NCI-H2107 treated with DMSO at 0.1 percent for 48 hours (cell line): ENCODE data around the gene S100PBP.
"Not testable (repeated sequence)": the region's sequence is repeated elsewhere in the genome, so short reads cannot be mapped to it uniquely, and the experiment has no call there.

Experiments used
- DNase-seq: peaks from one replicate; lab custom pipeline; 2025; ENCODE audit not compliant: unreplicated experiment; lab: John Stamatoyannopoulos, UW

The S100PBP gene

DNA sequence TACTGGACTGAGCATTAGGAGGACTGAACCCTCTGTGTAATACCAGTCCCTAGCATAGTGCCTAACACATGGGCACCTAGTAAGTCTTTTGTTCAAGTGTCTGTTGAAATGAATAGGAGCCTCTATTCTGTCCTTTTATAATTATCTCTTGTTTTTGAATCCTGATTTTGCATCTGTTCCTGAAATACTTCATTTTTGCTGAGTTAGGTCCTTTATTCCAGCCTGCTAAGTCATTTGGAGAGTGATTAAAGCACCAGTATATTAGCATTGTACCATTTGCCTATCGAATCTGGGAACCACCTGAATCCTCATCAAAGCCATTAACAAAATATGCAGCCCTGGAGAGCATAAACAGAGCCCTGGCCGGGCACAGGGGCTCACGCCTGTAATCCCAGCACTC is 32.6 kb upstream of the S100PBP start:
- DNase-seq, result no peak

- DNase-seq, result no peak
Measured at GRCh38 chr1:32786856-32787255, 30.6 kb upstream of the S100PBP start.

- not testable (repeated sequence) for DNase-seq
Measured at GRCh38 chr1:32789356-32789755, 28.1 kb upstream of the S100PBP start.

- no peak for DNase-seq
Measured at GRCh38 chr1:32791881-32792280, 25.6 kb upstream of the S100PBP start.

DNA sequence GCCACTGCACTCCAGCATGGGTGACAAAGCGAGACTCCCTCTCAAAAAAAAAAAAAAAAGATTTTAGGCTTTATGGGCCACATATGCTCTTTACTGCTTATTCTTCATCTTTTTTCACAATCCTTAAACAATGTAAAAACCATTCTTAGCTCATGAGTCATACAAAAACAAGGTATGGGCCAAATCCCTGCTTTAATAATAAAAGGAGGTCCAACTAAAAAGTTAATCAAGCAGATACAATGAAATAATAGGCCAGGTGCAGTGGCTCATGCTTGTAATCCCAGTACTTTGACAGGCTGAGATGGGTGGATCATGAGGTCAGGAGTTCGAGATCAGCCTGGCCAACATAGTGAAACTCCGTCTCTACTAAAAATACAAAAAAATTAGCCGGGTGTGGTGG is 21.7 kb upstream of the S100PBP start:
- DNase-seq, result not testable (repeated sequence)

DNA sequence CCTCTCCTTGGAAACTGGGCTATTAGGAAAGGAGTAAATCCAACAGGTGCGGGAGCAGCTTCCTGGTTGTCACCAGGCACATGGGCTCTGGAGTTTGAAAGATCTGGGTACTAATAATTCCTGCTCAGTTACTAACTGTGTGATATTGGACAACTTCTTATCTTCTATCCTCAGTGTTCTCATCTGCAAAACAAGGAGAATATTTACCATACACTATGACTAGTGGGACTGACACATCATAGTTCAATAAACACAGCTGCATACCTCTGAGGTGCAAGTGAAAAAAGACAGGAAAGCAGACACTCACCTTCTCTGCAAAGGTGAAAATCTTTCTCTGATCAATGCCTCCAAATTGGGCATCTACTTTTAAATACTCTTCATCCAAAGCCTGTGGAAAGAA is 20.0 kb upstream of the S100PBP start:
- DNase-seq, result no peak

- no peak for DNase-seq
Measured at GRCh38 chr1:32798191-32798590, 19.3 kb upstream of the S100PBP start.

DNA sequence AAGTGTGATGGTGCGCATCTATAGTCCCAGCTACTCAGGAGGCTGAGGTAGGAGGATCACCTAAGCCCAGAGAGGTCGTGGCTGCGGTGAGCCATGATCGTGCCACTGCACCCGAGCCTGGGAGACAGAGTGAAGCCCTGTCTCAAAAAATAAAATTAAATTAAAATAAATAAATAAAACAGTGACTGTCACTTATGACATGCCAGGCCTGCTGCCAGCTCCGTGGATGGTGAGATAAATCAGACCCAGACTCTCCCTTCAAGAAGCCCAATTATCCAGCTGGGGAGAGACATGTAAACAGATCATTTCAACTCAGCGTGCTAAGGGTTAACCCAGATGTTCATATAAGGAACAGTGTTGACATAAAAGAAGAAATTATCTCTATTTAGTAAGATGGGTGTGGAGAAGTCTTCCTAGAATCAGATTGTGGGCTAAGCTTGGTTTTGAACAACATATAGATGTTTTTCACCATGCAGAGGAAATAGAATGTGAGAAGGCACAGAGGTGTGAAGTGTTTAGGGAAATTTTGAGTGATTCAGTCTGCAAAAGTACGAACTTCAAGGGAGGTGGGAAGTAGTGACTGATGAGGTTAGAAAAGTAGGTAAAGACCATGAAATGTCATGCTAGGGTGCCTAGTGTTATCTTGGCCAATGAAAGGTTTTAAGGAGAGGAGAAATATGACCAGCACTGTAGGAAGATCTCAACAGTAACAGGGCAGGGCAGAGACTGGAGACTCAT is 18.6 kb upstream of the S100PBP start:
- no peak for DNase-seq

DNA sequence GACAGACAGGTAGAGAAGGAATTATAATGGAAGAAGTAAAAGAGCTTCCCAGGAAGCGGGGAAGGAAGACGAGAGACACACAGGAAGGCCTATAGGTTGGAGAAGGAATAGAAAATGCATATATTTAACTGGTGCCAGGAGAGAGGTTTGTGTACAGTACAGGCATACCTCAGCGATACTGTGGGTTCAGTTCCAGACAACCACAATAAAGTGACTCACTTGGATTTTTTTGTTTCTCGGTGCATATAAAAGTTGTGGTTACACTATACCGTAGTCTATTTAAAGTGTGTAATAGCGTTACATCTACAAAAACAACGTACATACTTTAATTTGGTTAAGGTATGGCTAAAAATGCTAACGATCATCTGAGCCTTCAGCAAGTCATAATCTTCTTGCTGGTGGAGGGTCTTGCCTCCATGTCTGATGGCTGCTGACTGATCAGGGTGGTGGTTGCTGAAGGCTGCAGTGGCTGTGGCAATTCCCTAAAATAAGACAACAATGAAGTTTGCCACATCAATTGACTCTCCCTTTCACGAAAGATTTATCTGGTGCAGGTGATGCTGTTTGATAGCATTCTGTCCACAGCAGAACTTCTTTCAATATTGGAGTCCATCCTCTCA is 16.2 kb upstream of the S100PBP start:
- DNase-seq, result no peak

GRCh38 chr1:32804460-32804859 is 13.0 kb upstream of the S100PBP start:
- not testable (repeated sequence) for DNase-seq

- no peak for DNase-seq
Measured at GRCh38 chr1:32806290-32806689, 11.2 kb upstream of the S100PBP start.

GRCh38 chr1:32806910-32807523 is 10.4 kb upstream of the S100PBP start:
- DNase-seq, result no peak

- DNase-seq, result no peak
Measured at GRCh38 chr1:32808580-32808979, 8.9 kb upstream of the S100PBP start.

DNA sequence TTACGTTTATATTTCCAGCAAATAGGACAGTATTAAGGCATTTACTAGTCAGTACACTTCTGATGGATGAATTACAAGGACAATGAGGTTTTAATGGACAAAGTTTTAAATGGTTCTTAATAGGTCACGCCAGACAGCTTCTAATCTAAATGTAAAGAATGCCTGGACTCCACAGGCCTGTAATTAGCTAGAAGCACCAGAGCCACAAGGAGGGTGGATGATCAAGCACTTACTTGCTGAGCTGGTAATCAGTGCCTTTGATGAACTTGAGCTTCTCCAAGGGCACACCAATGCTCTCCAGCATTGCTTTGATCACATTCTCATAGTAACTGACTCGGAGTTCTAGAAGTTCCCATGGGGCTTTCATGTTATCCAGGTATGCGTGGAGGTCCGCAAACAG is 7.1 kb upstream of the S100PBP start:
- DNase-seq, result no peak

DNA sequence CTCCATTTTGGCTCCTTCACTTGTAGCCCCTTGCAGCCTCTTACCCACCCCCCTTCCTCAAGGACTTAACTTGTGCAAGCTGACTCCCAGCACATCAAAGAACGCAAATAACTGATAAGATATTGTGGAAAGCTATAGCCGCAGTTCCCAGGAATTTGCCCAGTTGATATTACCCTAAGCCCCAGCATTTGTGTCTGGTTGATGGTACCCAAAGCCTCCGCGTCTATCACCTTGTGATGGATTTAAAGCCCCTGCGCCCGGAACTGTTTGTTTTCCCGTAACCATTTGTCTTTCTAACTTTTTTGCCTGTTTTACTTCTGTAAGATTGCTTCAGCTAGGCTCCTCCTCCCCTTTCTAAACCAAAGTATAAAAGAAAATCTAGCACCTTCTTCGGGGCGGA is 6.2 kb upstream of the S100PBP start:
- no peak for DNase-seq

DNA sequence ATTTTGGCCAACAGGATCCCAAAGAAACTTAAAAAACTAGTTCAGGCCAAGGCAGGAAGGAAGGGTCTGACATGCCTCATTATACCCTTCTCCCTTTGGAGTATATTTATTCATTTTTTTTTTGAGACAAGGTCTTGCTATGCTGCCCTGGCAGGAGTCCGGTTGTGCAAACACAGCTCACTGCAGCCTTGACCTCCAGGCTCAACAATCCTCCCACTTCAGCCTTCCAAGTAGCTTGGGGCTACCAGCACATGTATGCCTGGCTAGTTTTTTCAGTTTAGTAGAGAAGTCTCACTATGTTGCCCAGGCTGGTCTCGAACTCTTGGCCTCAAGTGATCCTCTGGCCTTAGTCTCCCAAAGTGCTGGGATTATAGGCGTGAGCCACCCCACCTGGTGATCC is 5.5 kb upstream of the S100PBP start:
- DNase-seq, result no peak

GRCh38 chr1:32813941-32814739 is 3.3 kb upstream of the S100PBP start:
- DNase-seq, result no peak

DNA sequence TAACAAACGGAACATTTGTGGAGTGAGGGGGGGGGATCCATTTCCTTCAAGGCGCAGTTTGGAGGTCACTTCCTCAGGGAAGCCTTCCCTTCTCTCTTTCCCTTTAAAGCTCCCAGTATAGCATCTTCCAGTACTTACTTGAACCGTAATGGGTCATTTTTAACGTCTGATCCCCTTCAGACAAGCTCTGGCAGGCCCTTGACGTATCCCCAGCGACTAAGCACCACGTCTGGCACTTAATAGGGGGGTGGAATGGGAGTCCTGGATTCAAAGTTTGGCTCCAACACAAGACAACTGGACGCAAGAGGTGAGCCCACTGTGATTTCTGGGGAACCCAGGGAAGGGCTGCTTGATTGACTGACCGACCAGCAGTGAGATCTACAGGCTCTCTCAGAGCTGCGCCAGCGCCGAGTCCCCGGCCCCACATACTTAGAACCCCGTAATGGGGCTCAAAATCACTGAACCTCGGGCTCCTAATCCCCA is 736 bp upstream of the S100PBP start:
- peak; percentile 80 for DNase-seq

DNA sequence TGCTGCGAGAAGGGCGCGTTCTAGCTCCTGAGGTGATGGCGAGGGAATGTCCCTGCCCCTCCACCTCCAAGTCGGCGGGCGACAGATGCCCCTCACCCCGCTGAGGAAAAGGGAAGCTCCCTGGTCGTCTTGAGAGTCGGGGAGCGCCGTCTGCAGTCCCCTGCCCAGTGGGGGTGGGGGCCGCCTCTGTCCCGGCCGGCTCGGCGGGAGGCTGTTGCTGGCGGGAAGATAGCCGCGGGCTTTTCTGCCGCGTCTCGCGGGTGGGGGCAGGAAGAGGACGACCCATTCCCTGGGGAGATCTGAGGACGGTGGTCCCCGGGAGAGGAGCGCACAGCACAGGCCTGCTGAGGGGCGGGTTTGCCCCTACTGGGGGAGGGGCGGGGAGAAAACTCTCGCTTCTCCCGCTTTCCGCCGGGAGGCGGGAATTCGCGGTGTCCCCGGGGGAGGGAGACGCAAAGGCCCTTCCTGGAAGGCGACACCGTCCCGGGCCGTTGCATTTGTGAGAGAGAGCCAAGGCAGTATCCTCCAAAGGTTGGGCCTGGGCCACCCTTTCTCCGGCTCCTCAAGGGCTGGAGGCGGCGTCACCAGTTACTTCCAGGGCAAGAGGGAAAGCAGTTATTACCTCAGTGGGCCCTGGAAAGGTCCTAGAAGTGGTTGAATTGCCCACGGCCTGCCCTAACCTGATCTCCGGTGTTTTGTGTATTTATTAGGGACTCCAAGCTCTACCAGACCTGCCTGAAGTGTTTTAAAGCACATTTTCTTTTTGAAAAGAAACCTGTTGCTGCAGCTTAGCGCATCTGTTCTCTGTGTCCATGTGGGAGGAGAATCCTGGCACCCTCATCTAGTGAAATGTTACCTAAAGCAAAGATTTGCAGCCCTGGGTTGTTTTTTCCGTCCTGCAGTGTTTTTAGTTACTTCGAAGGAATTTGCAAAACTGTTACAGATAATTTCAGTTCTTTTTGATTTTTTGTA is 648 bp downstream of the S100PBP start:
- DNase-seq, result peak; percentile 44

- no peak for DNase-seq
Measured at GRCh38 chr1:32818804-32819541, 1.5 kb downstream of the S100PBP start.
